Adrenal gland (tissue), 5 donors: Measurements from ENCODE around the gene CDYL2.

Source experiments
- CTCF ChIP-seq, 6 experiments: fragments of 450-650 bp in 4 of 6; fragments of 200-600 bp in 2 of 6; sonication (generic) in 1 of 6; IDR thresholded peaks; 1 replicate in 5 of 6; 2 replicates in 1 of 6; pipeline versions ENCODE4 v1.5.1 to v1.8.0; 2016 to 2021; ENCODE audit warnings: antibody characterized with exemption in 6 of 6, mild to moderate bottlenecking in 2 of 6, moderate library complexity in 1 of 6
- POLR2A ChIP-seq, 2 donors: fragments of 450-650 bp; IDR thresholded peaks; one replicate each; pipeline ENCODE4 v1.6.1; 2017; ENCODE audit warnings: antibody characterized with exemption in 2 of 2, mild to moderate bottlenecking in 2 of 2, moderate library complexity in 1 of 2
- donor health status: DM: no; HTN: no; CAD: no.

DNA sequence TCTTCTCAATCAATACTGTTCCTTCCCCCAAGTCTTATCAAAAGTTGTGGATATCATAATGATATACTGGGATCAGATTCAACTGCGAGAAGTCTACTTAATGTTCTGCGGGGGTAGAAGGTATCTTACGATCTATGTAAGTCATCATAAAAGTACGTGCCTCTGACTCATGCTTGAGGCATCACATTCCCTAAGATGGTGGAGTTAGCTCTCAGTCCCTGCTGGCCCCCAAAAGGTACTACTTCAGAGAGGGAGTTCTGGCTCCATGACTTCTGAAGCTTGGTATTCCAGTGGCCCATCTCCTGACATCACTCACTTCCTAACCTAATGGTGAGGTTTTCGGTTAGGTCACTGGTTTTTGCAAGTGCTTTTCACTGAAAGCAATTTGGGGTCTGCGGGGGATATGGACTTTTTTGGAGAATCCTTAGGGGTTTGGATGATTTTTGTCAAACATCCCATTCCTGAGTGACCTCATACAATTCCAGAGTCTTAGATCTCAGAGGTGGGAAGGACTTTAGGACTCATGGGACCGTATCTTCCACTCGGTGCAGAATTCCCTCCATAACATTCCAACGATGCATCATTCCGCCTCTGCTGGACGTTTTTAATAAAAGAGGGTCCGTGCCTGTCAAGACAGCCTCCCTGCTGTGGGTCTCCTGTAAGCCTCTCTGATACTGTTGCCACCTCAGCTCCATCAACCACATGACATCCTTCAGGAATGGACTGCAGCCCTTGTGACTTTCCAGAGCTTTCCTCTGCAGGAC lies 189.3 kb downstream of the CDYL2 start:
- TF ChIP-seq CTCF (IDR thresholded peaks at IDR 0.05) (no peak), POLR2A (IDR thresholded peaks at IDR 0.05) (no peak)
